Epithelial cell of alveolus of lung (primary cell): Measurements from ENCODE around the gene KEAP1. TPM values are rescaled to one million over a fixed set of nuclear protein-coding genes. Genes with fewer than 3 reads are reported as not detected.

Source experiments
- total RNA-seq: library from RNA; depleted of rRNA; stranded (reverse); fragments of >200 nt; gene quantifications from 2 replicates; pipeline ENCODE4 v1.2.1, GENCODE V29; 2015

Gene KEAP1
- total RNA-seq = 69.4 and 99.2 TPM in 2 replicates

GRCh38 chr19:10503002-10503789 is at the start of gene KEAP1:
Gene KEAP1 (minus strand): TSS chr19:10503356. CDS start chr19:10500033, 3,323 bp downstream.

GRCh38 chr19:10543420-10544241 is 40.5 kb upstream of the KEAP1 start, which contains the start of gene ATG4D:
Gene ATG4D (plus strand): TSS chr19:10543904. CDS start chr19:10544091, 187 bp downstream.

GRCh38 chr19:10517361-10517759 is 14.2 kb upstream of the KEAP1 start, which contains the start of gene S1PR5:
Gene S1PR5 (minus strand): TSS chr19:10517447. CDS start chr19:10515011, 2,436 bp downstream.

Other genes starting within 250 kb of the KEAP1 start
- 36.0 and 177 TPM in 2 replicates for gene ICAM1, start 232.2 kb downstream of the KEAP1 start, total RNA-seq
- gene ICAM4, start 216.4 kb downstream of the KEAP1 start, total RNA-seq = 3.4 and 9.3 TPM in 2 replicates
- gene ICAM5, start 213.4 kb downstream of the KEAP1 start, total RNA-seq = 16.4 and 26.7 TPM in 2 replicates
- 0.32 and 0.52 TPM in 2 replicates for gene ZGLP1, start 193.5 kb downstream of the KEAP1 start, total RNA-seq
- gene FDX2, start 187.3 kb downstream of the KEAP1 start, total RNA-seq = 17.3 and 45.3 TPM in 2 replicates
- 38.0 and 49.8 TPM in 2 replicates for gene RAVER1, start 169.8 kb downstream of the KEAP1 start, total RNA-seq
- 4.2 and 6.7 TPM in 2 replicates for gene ICAM3, start 163.7 kb downstream of the KEAP1 start, total RNA-seq
- 75.8 and 80.0 TPM in 2 replicates for gene TYK2, start 122.8 kb downstream of the KEAP1 start, total RNA-seq
- gene CDC37, start 99.8 kb downstream of the KEAP1 start, total RNA-seq = 122 and 193 TPM in 2 replicates
- gene PDE4A, start 82.8 kb downstream of the KEAP1 start, total RNA-seq = 5.7 and 11.7 TPM in 2 replicates
- 0.16 and 3.4 TPM in 2 replicates for gene S1PR5, start 14.1 kb upstream of the KEAP1 start, total RNA-seq
- 24.6 and 33.5 TPM in 2 replicates for gene ATG4D, start 40.5 kb upstream of the KEAP1 start, total RNA-seq
- gene KRI1, start 62.7 kb upstream of the KEAP1 start, total RNA-seq = 12.0 and 16.5 TPM in 2 replicates
- 6.1 and 6.7 TPM in 2 replicates for gene CDKN2D, start 65.6 kb upstream of the KEAP1 start, total RNA-seq
- gene AP1M2, start 84.0 kb upstream of the KEAP1 start, total RNA-seq = 5.6 TPM in 1 of 2 replicates, not detected in the other
- gene SLC44A2, start 122.2 kb upstream of the KEAP1 start, total RNA-seq = 55.6 and 84.0 TPM in 2 replicates
- gene ILF3, start 151.0 kb upstream of the KEAP1 start, total RNA-seq = 91.3 and 103 TPM in 2 replicates
- gene QTRT1, start 198.1 kb upstream of the KEAP1 start, total RNA-seq = 21.1 and 30.8 TPM in 2 replicates
- gene DNM2, start 214.7 kb upstream of the KEAP1 start, total RNA-seq = 60.5 and 81.8 TPM in 2 replicates